Measurements from ENCODE around the gene GLRX3.

The GLRX3 gene

GRCh38 chr10:130175074-130175473 is 38.9 kb downstream of the GLRX3 start:
- no peak for DNase-seq (ENCODE audit: low read depth)
- TF ChIP-seq, protein P1, sequence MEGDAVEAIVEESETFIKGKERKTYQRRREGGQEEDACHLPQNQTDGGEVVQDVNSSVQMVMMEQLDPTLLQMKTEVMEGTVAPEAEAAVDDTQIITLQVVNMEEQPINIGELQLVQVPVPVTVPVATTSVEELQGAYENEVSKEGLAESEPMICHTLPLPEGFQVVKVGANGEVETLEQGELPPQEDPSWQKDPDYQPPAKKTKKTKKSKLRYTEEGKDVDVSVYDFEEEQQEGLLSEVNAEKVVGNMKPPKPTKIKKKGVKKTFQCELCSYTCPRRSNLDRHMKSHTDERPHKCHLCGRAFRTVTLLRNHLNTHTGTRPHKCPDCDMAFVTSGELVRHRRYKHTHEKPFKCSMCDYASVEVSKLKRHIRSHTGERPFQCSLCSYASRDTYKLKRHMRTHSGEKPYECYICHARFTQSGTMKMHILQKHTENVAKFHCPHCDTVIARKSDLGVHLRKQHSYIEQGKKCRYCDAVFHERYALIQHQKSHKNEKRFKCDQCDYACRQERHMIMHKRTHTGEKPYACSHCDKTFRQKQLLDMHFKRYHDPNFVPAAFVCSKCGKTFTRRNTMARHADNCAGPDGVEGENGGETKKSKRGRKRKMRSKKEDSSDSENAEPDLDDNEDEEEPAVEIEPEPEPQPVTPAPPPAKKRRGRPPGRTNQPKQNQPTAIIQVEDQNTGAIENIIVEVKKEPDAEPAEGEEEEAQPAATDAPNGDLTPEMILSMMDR (IDR thresholded peaks at IDR 0.05; ENCODE audit: control insufficient read depth, extremely low read depth, insufficient read depth), result no peak
- no peak overlapping the region for H3K4me3 ChIP-seq (ENCODE audit: low read depth, low read length)

DNA sequence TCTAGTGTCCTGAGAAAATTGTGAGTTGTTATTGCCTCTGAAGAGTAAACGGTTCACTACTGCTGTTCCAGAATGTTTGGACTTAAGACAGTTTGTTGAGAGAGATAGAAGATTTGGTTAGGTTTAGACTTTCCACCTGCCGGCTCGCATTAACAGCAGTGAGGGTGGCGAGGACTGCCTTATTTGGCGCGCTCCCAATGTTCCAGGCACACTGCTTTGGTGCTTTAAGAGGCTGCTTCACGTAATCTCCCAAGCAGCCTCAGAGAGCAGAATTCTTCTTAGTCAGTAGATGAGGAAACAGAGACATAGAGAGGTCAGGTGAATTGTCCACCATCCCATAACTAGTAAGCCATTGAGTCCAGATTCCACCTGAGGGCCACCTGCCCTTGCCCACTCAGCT is 41.1 kb downstream of the GLRX3 start:
- H3K4me3 ChIP-seq (ENCODE audit: low read depth, low read length), result no peak overlapping the region
- TF ChIP-seq, protein P1 (IDR thresholded peaks at IDR 0.05; ENCODE audit: control insufficient read depth, extremely low read depth, insufficient read depth), result no peak
- DNase-seq (ENCODE audit: low read depth), result no peak

GRCh38 chr10:130179640-130180039 is 43.4 kb downstream of the GLRX3 start:
- TF ChIP-seq, protein P1 (IDR thresholded peaks at IDR 0.05; ENCODE audit: control insufficient read depth, extremely low read depth, insufficient read depth), result peak; percentile 60

DNA sequence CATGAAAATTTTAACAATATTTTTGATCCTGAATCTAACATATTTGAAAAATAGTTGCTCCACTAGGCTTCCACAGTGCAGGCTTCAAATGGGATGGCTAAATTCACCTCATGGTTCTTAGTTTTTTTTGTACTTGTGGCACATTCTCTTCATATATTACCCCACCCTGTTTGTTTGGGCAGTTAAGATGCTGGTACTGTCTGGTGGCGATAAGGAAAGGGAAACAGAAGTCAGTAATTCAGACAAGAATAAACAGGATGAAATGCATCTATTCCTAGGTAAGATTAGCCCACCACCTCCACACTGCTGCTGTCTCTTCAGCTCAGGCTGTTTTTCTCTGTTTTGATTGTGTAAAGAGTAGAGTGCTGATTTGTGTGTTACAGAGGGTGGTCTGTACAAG is 44.2 kb downstream of the GLRX3 start:
- TF ChIP-seq, protein P1 (IDR thresholded peaks at IDR 0.05; ENCODE audit: control insufficient read depth, extremely low read depth, insufficient read depth), result no peak
- DNase-seq (ENCODE audit: low read depth), result no peak
- H3K4me3 ChIP-seq (ENCODE audit: low read depth, low read length), result no peak overlapping the region

More at GRCh38 chr10:130179640-130180039, 43.4 kb downstream of the GLRX3 start:
- DNase-seq (ENCODE audit: low read depth), result no peak
- H3K4me3 ChIP-seq (ENCODE audit: low read depth, low read length), result no peak overlapping the region

GRCh38 chr10:130181858-130182257 is 45.7 kb downstream of the GLRX3 start:
- TF ChIP-seq, protein P1 (IDR thresholded peaks at IDR 0.05; ENCODE audit: control insufficient read depth, extremely low read depth, insufficient read depth), result no peak
- DNase-seq (ENCODE audit: low read depth), result no peak
- no peak overlapping the region for H3K4me3 ChIP-seq (ENCODE audit: low read depth, low read length)

- TF ChIP-seq, protein P1 (IDR thresholded peaks at IDR 0.05; ENCODE audit: control insufficient read depth, extremely low read depth, insufficient read depth), result no peak
- H3K4me3 ChIP-seq (ENCODE audit: low read depth, low read length), result no peak overlapping the region
- no peak for DNase-seq (ENCODE audit: low read depth)
Measured at GRCh38 chr10:130185591-130185990, 49.4 kb downstream of the GLRX3 start.
